ENCODE data around the gene MAMDC4. TPM values are rescaled to one million over a fixed set of nuclear protein-coding genes. Genes with fewer than 3 reads are reported as not detected.

Gene MAMDC4
- 10.9 TPM for total RNA-seq

DNA sequence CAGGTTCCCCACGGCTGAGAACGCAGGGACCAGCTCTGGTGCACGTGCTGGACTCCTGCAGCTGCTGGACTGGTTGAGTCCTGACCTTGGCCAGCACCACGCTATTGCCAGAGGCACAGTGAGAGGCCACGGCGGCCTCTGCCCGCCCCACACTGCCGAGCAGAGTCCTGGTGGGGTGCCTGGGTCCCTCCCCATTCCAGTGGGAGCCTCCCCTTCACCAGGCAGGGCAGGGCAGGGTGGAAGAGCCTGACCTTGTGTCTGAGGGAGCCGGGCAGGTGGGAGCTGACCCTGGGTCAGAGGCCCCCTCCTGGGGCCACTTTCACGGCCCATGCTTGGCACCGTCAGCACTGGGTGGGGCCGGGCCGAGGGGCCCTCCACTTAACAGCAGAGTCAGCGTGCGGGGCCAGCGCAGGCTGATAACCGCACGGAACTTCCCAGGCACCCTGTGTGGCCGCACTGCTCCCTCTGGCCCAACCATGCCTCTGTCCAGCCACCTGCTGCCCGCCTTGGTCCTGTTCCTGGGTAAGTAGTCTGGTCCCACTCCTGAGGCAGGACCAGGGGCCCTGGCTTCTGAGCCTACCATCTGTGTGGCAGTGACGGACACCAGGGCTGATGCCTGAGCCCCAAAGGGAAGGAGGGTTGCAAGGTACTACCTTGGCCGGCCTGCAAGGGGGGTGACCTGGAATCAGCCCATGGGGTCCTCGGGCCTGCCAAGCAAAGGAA lies at the start of gene MAMDC4:
Gene MAMDC4, plus strand, starts transcription at position 406 of the 723 bp plus-strand sequence. Its CDS starts 71 bp downstream, at position 477.

DNA sequence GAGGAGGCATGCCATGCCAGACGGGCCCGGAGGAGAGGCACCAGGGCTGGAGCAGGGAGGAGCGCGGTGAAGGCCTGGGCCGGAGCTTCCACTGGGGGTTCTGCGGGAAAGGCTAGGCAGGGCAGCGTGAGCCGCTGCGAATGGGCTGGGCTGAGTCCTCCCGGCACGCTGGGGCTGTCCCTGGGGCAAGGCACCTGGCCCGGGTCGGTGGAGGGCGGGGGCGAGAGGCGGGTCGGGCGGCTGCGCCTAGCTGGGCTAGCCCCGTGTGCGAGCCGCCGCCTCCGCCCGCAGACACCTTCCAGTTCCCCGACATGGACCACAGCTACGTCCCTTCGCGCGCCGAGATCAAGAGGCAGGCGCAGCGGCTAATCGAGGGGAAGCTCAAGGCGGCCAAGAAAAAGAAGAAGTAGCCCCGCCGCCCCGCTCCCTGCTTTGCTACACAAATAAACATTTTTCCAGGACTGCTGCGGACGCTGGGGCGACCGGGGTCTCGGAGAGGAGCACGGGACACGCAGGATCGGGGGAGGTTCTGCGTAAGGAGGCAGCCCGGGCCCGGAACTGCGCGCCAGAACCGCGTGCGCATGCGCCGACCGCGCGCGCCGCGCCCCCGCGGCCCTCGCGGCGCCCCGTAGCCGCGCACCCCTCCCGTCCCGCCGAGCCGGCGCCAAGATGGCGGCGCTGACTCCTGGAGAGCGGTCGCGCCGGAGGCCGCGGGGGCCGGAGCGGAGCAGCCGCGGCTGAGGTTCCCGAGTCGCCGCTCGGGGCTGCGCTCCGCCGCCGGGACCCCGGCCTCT lies 44.7 kb upstream of the MAMDC4 start, which contains the start of gene RABL6:
Gene RABL6, plus strand, starts transcription at position 668 of the 794 bp plus-strand sequence. CDS start 249 bp downstream, outside the sequence.

DNA sequence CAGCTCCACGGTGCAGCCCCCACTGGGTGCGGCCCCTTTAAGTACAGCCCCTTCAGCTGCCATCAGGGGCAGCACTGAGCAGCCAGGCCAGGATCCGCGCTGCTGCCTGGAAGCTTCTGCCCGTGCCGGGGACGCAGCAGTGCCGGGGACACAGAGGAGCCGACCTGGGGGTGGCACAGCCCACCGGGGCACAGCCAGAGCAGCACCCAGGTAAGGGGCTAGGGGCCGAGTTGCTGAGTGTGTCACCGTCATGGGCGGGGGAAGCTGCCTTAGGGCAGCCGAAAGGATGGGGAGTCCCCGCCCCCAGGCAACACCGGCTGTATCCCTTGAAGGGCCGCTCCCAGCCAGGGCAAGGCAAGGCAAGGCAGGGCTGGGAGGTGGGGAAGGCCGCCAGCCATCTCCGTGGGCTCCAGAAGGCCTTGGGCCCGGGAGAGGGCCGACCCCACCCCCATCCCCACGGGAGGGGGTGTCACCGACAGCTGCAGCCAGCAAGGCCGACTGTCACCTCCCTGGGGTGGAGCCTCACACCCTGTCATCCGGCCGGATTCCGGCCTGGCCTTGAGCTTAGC lies 9.7 kb upstream of the MAMDC4 start, which contains the start of gene AJM1:
Gene AJM1, plus strand, starts transcription at position 99 of the 569 bp plus-strand sequence. CDS start 1,937 bp downstream, outside the sequence.

DNA sequence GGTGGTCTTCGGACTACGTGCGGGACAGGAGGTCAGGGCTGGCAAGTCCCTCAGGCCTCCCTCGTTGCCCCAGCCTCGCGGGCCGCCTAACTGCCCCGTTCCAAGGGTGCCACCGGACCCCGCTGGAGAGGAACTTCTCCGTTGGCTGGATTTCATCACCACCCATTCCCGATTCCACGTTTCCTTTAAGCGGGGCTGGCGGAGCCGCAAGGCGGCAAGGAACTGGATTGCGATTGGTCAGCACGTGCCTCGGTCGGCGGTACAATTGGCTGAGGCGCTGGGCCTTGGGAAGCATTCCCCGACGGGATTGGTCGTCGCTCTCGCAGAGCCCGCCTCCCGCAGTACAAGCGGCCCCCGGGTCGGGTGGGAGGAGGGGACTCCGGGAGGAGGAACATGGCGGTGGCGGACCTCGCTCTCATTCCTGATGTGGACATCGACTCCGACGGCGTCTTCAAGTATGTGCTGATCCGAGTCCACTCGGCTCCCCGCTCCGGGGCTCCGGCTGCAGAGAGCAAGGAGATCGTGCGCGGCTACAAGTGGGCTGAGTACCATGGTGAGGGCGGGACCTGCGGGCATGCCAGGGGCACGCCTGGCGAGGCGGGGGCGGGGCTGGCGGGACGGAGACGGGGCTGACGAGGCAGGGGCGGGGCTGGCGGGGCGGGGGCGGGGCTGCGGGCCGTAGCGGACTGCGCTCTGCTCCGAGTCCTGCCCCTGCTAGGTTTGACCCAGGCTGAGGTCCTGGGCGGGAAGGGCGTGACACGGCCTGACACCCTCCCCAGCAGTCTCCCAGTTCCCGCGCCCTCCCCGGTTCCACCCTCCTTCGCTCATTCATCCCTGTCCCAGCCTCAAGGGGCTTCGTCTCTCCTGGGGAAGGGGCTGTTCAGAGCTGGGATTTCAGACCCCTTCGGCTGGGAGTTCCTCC lies 2.8 kb upstream of the MAMDC4 start, which contains the start of gene PHPT1:
Gene PHPT1, plus strand, starts transcription at position 372 of the 922 bp plus-strand sequence. Its CDS starts 22 bp downstream, at position 394.

DNA sequence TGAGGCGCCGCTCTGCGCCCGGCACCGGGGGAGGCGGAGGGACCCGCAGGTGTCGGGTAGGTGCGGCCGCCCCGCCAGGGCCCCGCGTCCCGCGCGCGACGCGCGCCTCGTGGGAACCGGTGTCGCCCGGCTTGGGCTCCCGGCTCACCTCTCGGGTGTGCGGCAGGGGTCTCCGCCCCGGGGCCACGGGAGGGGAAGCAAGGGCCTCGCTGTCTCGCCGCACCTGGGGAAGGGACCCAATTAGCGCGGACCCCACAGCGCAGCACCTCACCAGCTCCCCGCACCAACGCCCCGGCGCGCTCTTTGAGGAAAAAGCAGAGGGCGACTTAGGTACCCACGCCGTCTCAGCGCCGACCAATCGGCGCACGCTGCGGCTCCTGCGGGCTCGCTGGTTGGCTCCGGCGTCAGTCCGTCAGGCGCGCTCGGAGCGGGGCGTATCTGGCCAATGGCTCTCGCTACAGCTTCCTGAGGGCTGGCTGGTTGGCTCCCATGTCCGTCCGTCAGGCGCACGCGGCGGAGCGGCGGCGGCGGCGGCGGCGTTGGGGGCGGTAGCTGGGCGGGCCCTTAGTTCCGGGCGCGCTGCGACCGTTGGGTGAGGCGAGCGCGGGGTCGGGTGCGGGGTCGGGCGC lies 33.9 kb downstream of the MAMDC4 start, which contains the start of gene TRAF2:
Gene TRAF2, plus strand, starts transcription at position 567 of the 629 bp plus-strand sequence. CDS start 12,225 bp downstream, outside the sequence.

Small RNA genes within 50 kb of the gene (small RNA-seq; reads per million reads assigned to genes)
- gene MIR4292 (ENCODE audit: low replicate concordance) (not detected), gene MIR4479 (ENCODE audit: low replicate concordance) (not detected)

Other genes with a start within 250 kb of the MAMDC4 start
- 131 TPM for gene EGFL7, start 189.4 kb upstream of the MAMDC4 start, total RNA-seq
- 62.5 TPM for gene AGPAT2, start 164.9 kb upstream of the MAMDC4 start, total RNA-seq
- 39.6 TPM for gene DIPK1B, start 139.8 kb upstream of the MAMDC4 start, total RNA-seq
- 0.47 TPM for gene LCN10, start 109.4 kb upstream of the MAMDC4 start, total RNA-seq
- gene LCN6, start 103.8 kb upstream of the MAMDC4 start, total RNA-seq, result not detected
- 0.82 TPM for gene LCN8, start 94.1 kb upstream of the MAMDC4 start, total RNA-seq
- gene LCN15, start 87.8 kb upstream of the MAMDC4 start, total RNA-seq, result not detected
- 58.8 TPM for gene TMEM141, start 61.0 kb upstream of the MAMDC4 start, total RNA-seq
- 3.1 TPM for gene CCDC183, start 56.0 kb upstream of the MAMDC4 start, total RNA-seq
- 44.3 TPM for gene RABL6, start 44.4 kb upstream of the MAMDC4 start, total RNA-seq
- gene AJM1, start 9.9 kb upstream of the MAMDC4 start, total RNA-seq, result 1.5 TPM
- 68.5 TPM for gene PHPT1, start 2.9 kb upstream of the MAMDC4 start, total RNA-seq
- gene EDF1, start 14.0 kb downstream of the MAMDC4 start, total RNA-seq, result 172 TPM
- 18.9 TPM for gene TRAF2, start 34.2 kb downstream of the MAMDC4 start, total RNA-seq
- gene FBXW5, start 92.4 kb downstream of the MAMDC4 start, total RNA-seq, result 87.0 TPM
- gene C8G, start 92.9 kb downstream of the MAMDC4 start, total RNA-seq, result not detected
- gene LCN12, start 99.9 kb downstream of the MAMDC4 start, total RNA-seq, result 10.2 TPM
- gene PTGDS, start 125.2 kb downstream of the MAMDC4 start, total RNA-seq, result 43.3 TPM
- gene LCNL1, start 130.6 kb downstream of the MAMDC4 start, total RNA-seq, result 0.41 TPM
- 28.0 TPM for gene PAXX, start 140.1 kb downstream of the MAMDC4 start, total RNA-seq
- 2.5 TPM for gene CLIC3, start 144.2 kb downstream of the MAMDC4 start, total RNA-seq
- 39.4 TPM for gene ABCA2, start 175.9 kb downstream of the MAMDC4 start, total RNA-seq
- 0.35 TPM for gene FUT7, start 179.7 kb downstream of the MAMDC4 start, total RNA-seq
- 28.6 TPM for gene NPDC1, start 193.8 kb downstream of the MAMDC4 start, total RNA-seq
- gene ENTPD2, start 201.7 kb downstream of the MAMDC4 start, total RNA-seq, result 3.6 TPM
- 7.2 TPM for gene SAPCD2, start 218.2 kb downstream of the MAMDC4 start, total RNA-seq
- gene UAP1L1, start 225.2 kb downstream of the MAMDC4 start, total RNA-seq, result 11.2 TPM
- 54.5 TPM for gene MAN1B1, start 234.6 kb downstream of the MAMDC4 start, total RNA-seq